PC-9 (cell line): Measurements from ENCODE around the gene ABLIM1.

Source experiments
- CTCF ChIP-seq: fragments of 200-600 bp; sonication (generic); conservative IDR thresholded peaks from 2 replicates; pipeline ENCODE4 v1.6.1; 2017; ENCODE audit warnings: mixed run types, antibody characterized with exemption, mild to moderate bottlenecking, moderate library complexity
- EZH2 ChIP-seq: fragments of 200-600 bp; sonication (generic); IDR thresholded peaks from 2 replicates; pipeline ENCODE4 v1.8.0; 2017; ENCODE audit warnings: antibody characterized with exemption, low read depth

DNA sequence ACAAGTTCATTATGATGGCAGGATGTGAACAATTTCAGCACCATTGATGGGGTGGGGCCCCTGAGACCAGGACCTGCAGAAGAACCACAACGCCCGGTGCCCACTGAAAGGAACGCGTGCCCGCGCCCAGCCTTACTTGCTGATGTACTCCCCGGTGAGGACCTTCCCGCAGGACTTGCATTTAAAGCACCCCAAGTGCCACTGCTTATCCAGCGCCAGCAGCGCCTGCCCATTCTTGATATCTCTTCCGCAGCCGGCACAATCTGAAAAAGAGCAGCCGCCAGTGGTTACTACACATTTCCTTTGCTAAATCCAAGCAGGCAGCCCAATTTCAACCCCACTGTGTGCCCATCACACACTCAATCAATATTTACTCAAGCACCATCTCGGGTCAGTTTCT lies 110.6 kb downstream of the ABLIM1 start:
- TF ChIP-seq CTCF, result no peak
- no peak for TF ChIP-seq EZH2
